Medulla oblongata (tissue), 1 donor: ENCODE results near the gene DSTN.

Experiments
- DNase-seq: peaks from one replicate; pipeline ENCODE4 v3.0.0-alpha.2; 2015; ENCODE audit errors: extremely low spot score

Gene DSTN

GRCh38 chr20:17612287-17612991, 42.6 kb downstream of the DSTN start:
- DNase-seq: no peak

GRCh38 chr20:17612992-17613327, 43.1 kb downstream of the DSTN start:
- DNase-seq: no peak

GRCh38 chr20:17613328-17614175, 43.7 kb downstream of the DSTN start:
- no peak for DNase-seq

- DNase-seq: no peak
Observed at GRCh38 chr20:17614176-17614811, 44.4 kb downstream of the DSTN start.

- no peak for DNase-seq
Observed at GRCh38 chr20:17614812-17615644, 45.2 kb downstream of the DSTN start.

- no peak for DNase-seq
Observed at GRCh38 chr20:17615645-17616479, 46.0 kb downstream of the DSTN start.

GRCh38 chr20:17616480-17617211, 46.8 kb downstream of the DSTN start:
- DNase-seq: no peak

- DNase-seq: peak; percentile 79
Observed at GRCh38 chr20:17617212-17617867, 47.5 kb downstream of the DSTN start.

GRCh38 chr20:17617868-17618672, 48.2 kb downstream of the DSTN start:
- DNase-seq: no peak

GRCh38 chr20:17618673-17619013, 48.8 kb downstream of the DSTN start:
- DNase-seq: no peak

GRCh38 chr20:17619351-17620093, 49.6 kb downstream of the DSTN start:
- DNase-seq: no peak

GRCh38 chr20:17620371-17621228, 50.7 kb downstream of the DSTN start:
- DNase-seq: no peak

GRCh38 chr20:17621229-17621968, 51.5 kb downstream of the DSTN start:
- DNase-seq: no peak

GRCh38 chr20:17622086-17622850, 52.4 kb downstream of the DSTN start:
- DNase-seq: no peak

- DNase-seq: no peak
Observed at GRCh38 chr20:17622851-17623508, 53.1 kb downstream of the DSTN start.
